HCT116 (cell line): ENCODE results near the gene CNN2. TPM values are rescaled to one million over a fixed set of nuclear protein-coding genes. Genes with fewer than 3 reads are reported as not detected.

Source experiments
- ATAC-seq: fragments of 200-7000 bp; cut with Tn5 transposase; 2 replicates; pipeline ENCODE4 v1.9.1; 2020; ENCODE audit warnings: mild to moderate bottlenecking, moderate library complexity
- BruUV-seq: library from RNA; stranded (reverse); fragments of 400-500 nt; replicated peaks from 2 replicates; lab custom pipeline; 2021; lab: Mats Ljungman, UMichigan
- CTCF ChIA-PET: fragments of 300-600 bp; sonication (Branson Sonifier 250); formaldehyde crosslinking; loops from one replicate; lab custom pipeline; 2021; ENCODE audit warnings: antibody characterized with exemption; lab: Charles Lee
- POLR2A ChIA-PET: fragments of 300-600, 350-600 bp; sonication (Branson Sonifier 250); formaldehyde crosslinking; loops from one replicate; lab custom pipeline; 2021; ENCODE audit warnings: antibody characterized with exemption; lab: Charles Lee
- RAD21 ChIA-PET, 2 experiments: fragments of 300-600 bp; sonication (Branson Sonifier 250); formaldehyde crosslinking; loops; one replicate each; lab custom pipeline; 2023; ENCODE audit warnings: low total read pairs in 2 of 2; ENCODE audit not compliant: uncharacterized antibody in 2 of 2, unreplicated experiment in 2 of 2, low non-redundant PET in 1 of 2; lab: Charles Lee
- DNase-seq: peaks from one replicate; pipeline ENCODE4 v3.0.0-alpha.2; 2010; ENCODE audit warnings: low read depth, low spot score
- H2AFZ ChIP-seq: fragments of 200-600 bp; shearing (Covaris generic), sonication (generic); 2 replicates; pipeline ENCODE4 v1.6.1; 2017; ENCODE audit warnings: low read depth, mixed run types, mixed read lengths, antibody characterized with exemption, low read length; ENCODE audit not compliant: poor library complexity, severe bottlenecking
- H3K27ac ChIP-seq: 2 replicates; pipeline ENCODE4 v1.5.1; 2012; ENCODE audit warnings: low read depth, low read length
- H3K27me3 ChIP-seq: fragments of 200-600 bp; sonication (generic); 2 replicates; pipeline ENCODE4 v1.6.1; 2016; ENCODE audit warnings: mixed run types, low read length, mixed read lengths; ENCODE audit not compliant: insufficient read depth
- H3K36me3 ChIP-seq, 2 experiments: fragments of 200-500 bp in 1 of 2; fragments of 200-600 bp in 1 of 2; sonication (Bioruptor generic) in 1 of 2; sonication (generic) in 1 of 2; 2 replicates each; pipeline versions ENCODE4 v1.5.1 to v1.6.1; 2014 to 2016; ENCODE audit warnings: low read length in 2 of 2, inconsistent platforms in 1 of 2, mixed read lengths in 1 of 2, mixed run types in 1 of 2; ENCODE audit not compliant: insufficient read depth in 2 of 2, control insufficient read depth in 1 of 2
- H3K4me1 ChIP-seq, 2 experiments: fragments of 200-600 bp in 1 of 2; sonication (generic) in 1 of 2; 2 replicates each; pipeline versions ENCODE4 v1.5.1 to v1.6.1; 2012 to 2017; ENCODE audit warnings: low read length in 2 of 2, inconsistent platforms in 1 of 2, mild to moderate bottlenecking in 1 of 2, mixed read lengths in 1 of 2, mixed run types in 1 of 2, moderate library complexity in 1 of 2; ENCODE audit not compliant: insufficient read depth in 2 of 2, control insufficient read depth in 1 of 2
- H3K4me2 ChIP-seq: fragments of 200-600 bp; sonication (generic); 2 replicates; pipeline ENCODE4 v1.6.1; 2017; ENCODE audit warnings: mixed run types, low read length, mixed read lengths
- H3K4me3 ChIP-seq, 2 experiments: fragments of 200-600 bp in 1 of 2; sonication (generic) in 1 of 2; replicated peaks in 1 of 2; 2 replicates each; pipeline ENCODE4 v1.5.1; 2011 to 2016; ENCODE audit warnings: low read length in 2 of 2, control low read depth in 1 of 2, low read depth in 1 of 2, mild to moderate bottlenecking in 1 of 2, mixed read lengths in 1 of 2, mixed run types in 1 of 2
- H3K79me2 ChIP-seq: fragments of 200-600 bp; sonication (generic); 2 replicates; pipeline ENCODE4 v1.6.1; 2017; ENCODE audit warnings: mild to moderate bottlenecking, mixed run types, low read length, moderate library complexity, mixed read lengths; ENCODE audit not compliant: insufficient read depth
- H3K9ac ChIP-seq: fragments of 200-600 bp; sonication (generic); 2 replicates; pipeline ENCODE4 v1.6.1; 2016; ENCODE audit warnings: low read length, mixed read lengths
- H3K9me2 ChIP-seq: fragments of 200-600 bp; sonication (generic), shearing (Covaris generic); 2 replicates; pipeline ENCODE4 v1.6.1; 2017; ENCODE audit warnings: mixed run types, mild to moderate bottlenecking, moderate library complexity; ENCODE audit not compliant: insufficient read depth
- H3K9me3 ChIP-seq, 2 experiments: fragments of 200-500 bp in 1 of 2; fragments of 200-600 bp in 1 of 2; sonication (Bioruptor generic) in 1 of 2; sonication (generic) in 1 of 2; 2 replicates each; pipeline ENCODE4 v1.6.1; 2014 to 2017; ENCODE audit warnings: low read length in 2 of 2, mixed read lengths in 2 of 2, inconsistent platforms in 1 of 2, low read depth in 1 of 2, mild to moderate bottlenecking in 1 of 2, mixed run types in 1 of 2, moderate library complexity in 1 of 2; ENCODE audit not compliant: control insufficient read depth in 1 of 2, insufficient read depth in 1 of 2
- H4K20me1 ChIP-seq: fragments of 200-600 bp; sonication (generic), shearing (Covaris generic); 2 replicates; pipeline ENCODE4 v1.6.1; 2017; ENCODE audit warnings: mixed run types, mild to moderate bottlenecking, moderate library complexity; ENCODE audit not compliant: insufficient read depth
- CTCF ChIP-seq, 3 experiments: fragments of 200-600 bp in 1 of 3; sonication (generic) in 1 of 3; IDR thresholded peaks in 2 of 3; conservative IDR thresholded peaks in 1 of 3; 2 replicates each; pipeline ENCODE4 v1.5.1; 2012 to 2017; ENCODE audit warnings: low read depth in 2 of 3, low read length in 2 of 3, antibody characterized with exemption in 1 of 3, borderline replicate concordance in 1 of 3, control low read depth in 1 of 3, mild to moderate bottlenecking in 1 of 3, mixed read lengths in 1 of 3, mixed run types in 1 of 3, moderate library complexity in 1 of 3; ENCODE audit not compliant: insufficient read depth in 1 of 3
- ELF1 ChIP-seq: IDR thresholded peaks from 2 replicates; pipeline ENCODE4 v1.6.1; 2012; ENCODE audit warnings: low read depth, borderline replicate concordance
- RAD21 ChIP-seq: IDR thresholded peaks from 2 replicates; pipeline ENCODE4 v1.6.1; 2012; ENCODE audit warnings: low read depth, mild to moderate bottlenecking
- TCF7L2 ChIP-seq: IDR thresholded peaks from 2 replicates; pipeline ENCODE4 v1.7.0; 2011; ENCODE audit warnings: borderline replicate concordance, inconsistent platforms; ENCODE audit not compliant: insufficient read depth, insufficient read length; ENCODE audit errors: extremely low read depth
- ZBTB33 ChIP-seq: IDR thresholded peaks from 2 replicates; pipeline ENCODE4 v1.6.1; 2011; ENCODE audit warnings: mild to moderate bottlenecking, low read length, moderate library complexity; ENCODE audit not compliant: insufficient replicate concordance; ENCODE audit errors: extremely low read depth
- ZNF274 ChIP-seq: fragments of 200-500 bp; sonication (Bioruptor generic); IDR thresholded peaks from 2 replicates; pipeline ENCODE4 v1.6.1; 2014; ENCODE audit warnings: mild to moderate bottlenecking, low read depth, low read length, inconsistent platforms
- intact Hi-C: fragments of 100-400 bp; cut with micrococcal nuclease; formaldehyde crosslinking; loops from 2 replicates; pipeline ENCODE4 v1.10.0; 2022
- total RNA-seq: library from RNA; stranded (reverse); gene quantifications from one replicate; pipeline ENCODE4 v1.2.1, GENCODE V29; 2021; ENCODE audit not compliant: unreplicated experiment

Gene CNN2
- total RNA-seq, 1 experiment from 2014 or later: 212 TPM

- Histone ChIP-seq H3K36me3 (peaks cover 5 to 40% of the 10 kb centered on the region in 2 experiments; a peak in 3 of 4 replicates), H3K4me1 (peaks cover 7 to 29% of the 10 kb centered on the region in 2 experiments)
- TF ChIP-seq CTCF (IDR thresholded peaks at IDR 0.05 in 2 of 3, conservative IDR thresholded peaks at IDR 0.05 in 1 of 3; ENCODE audit: borderline replicate concordance in 1 of 3, insufficient read depth in 1 of 3, low read depth in 2 of 3, low read length in 2 of 3): no peak
- TF ChIP-seq, all 23 proteins: peak for 0
- no peak overlapping the region for H3K4me2 ChIP-seq
- ChIA-PET RAD21 (no interaction called here), CTCF (no interaction called here), POLR2A (no interaction called here)
- H3K9me2 ChIP-seq: no peaks in the 10 kb centered on the region
- no peak overlapping the region for H3K9ac ChIP-seq
- no peaks in the 10 kb centered on the region; the same call in 1 of the 2 replicates for H3K79me2 ChIP-seq
- H3K9me3 ChIP-seq: no peaks in the 10 kb centered on the region
- DNase-seq (no peak), ATAC-seq (no peak)
- no peak overlapping the region for H3K27ac ChIP-seq
- intact Hi-C loops: no loop called here
- no peak overlapping the region for H2AFZ ChIP-seq
- no peak overlapping the region for H3K4me3 ChIP-seq
- peaks cover 6% of the 10 kb centered on the region; the same call in 1 of the 2 replicates for H4K20me1 ChIP-seq
- BruUV-seq: no TSS peak
- no peaks in the 10 kb centered on the region for H3K27me3 ChIP-seq
Observed at GRCh38 chr19:994516-994915, 31.9 kb upstream of the CNN2 start.

GRCh38 chr19:995051-995827 lies 31.2 kb upstream of the CNN2 start:
- CTCF ChIA-PET: no interaction called here
- Histone ChIP-seq H3K4me1 (peaks cover 7 to 30% of the 10 kb centered on the region in 2 experiments), H3K79me2 (no peaks in the 10 kb centered on the region; the same call in 1 of the 2 replicates), H4K20me1 (peaks cover 6% of the 10 kb centered on the region; the same call in 1 of the 2 replicates), H3K4me3 (no peak overlapping the region), H2AFZ (no peak overlapping the region), H3K4me2 (no peak overlapping the region), H3K27me3 (no peaks in the 10 kb centered on the region)
- POLR2A ChIA-PET: no interaction called here
- intact Hi-C loops: no loop called here
- no TSS peak for BruUV-seq
- no peak for TF ChIP-seq ZNF274
- TF ChIP-seq TCF7L2: no peak
- no peak for TF ChIP-seq ELF1
- TF ChIP-seq RAD21: no peak
- TF ChIP-seq ZBTB33: no peak
- TF ChIP-seq, all 23 proteins: peak for 0
- RAD21 ChIA-PET: interaction anchor here in 1 of 2 experiments (0.5 kb wide), 1 partner anchor 381 kb away, joined by 6 read pairs; no protein-coding TSS in a partner anchor
- no peak overlapping the region; the same call in 1 of the 2 replicates for H3K27ac ChIP-seq
- 0 out of 2 replicates have a peak, but pooled peaks have one; percentile 18 for ATAC-seq
- no peak overlapping the region for H3K9ac ChIP-seq
- no peaks in the 10 kb centered on the region for H3K9me3 ChIP-seq
- H3K9me2 ChIP-seq: no peaks in the 10 kb centered on the region
- H3K36me3 ChIP-seq: peaks cover 5 to 33% of the 10 kb centered on the region in 2 experiments; a peak in 3 of 4 replicates
- no peak for DNase-seq
